Right forelimb (tissue), 1 donor: ENCODE results near the gene HOXC6.

Experiments
- DNase-seq: peaks from one replicate; pipeline ENCODE4 v3.0.0-alpha.2; 2018

The HOXC6 gene

GRCh38 chr12:54044425-54045103 lies 16.3 kb downstream of the HOXC6 start:
- no peak for DNase-seq

- no peak for DNase-seq
Observed at GRCh38 chr12:54045401-54045800, 17.2 kb downstream of the HOXC6 start.

- no peak for DNase-seq
Observed at GRCh38 chr12:54045868-54046521, 17.8 kb downstream of the HOXC6 start.

GRCh38 chr12:54046809-54047159 lies 18.5 kb downstream of the HOXC6 start:
- no peak for DNase-seq

- DNase-seq, result peak; percentile 42
Observed at GRCh38 chr12:54047160-54047963, 19.1 kb downstream of the HOXC6 start.

GRCh38 chr12:54047964-54048303 lies 19.7 kb downstream of the HOXC6 start:
- peak; percentile 38 for DNase-seq

- peak; percentile 46 for DNase-seq
Observed at GRCh38 chr12:54048406-54049093, 20.3 kb downstream of the HOXC6 start.

GRCh38 chr12:54049108-54049507 lies 20.9 kb downstream of the HOXC6 start:
- no peak for DNase-seq

GRCh38 chr12:54050482-54050810 lies 22.2 kb downstream of the HOXC6 start:
- no peak for DNase-seq

- peak; percentile 45 for DNase-seq
Observed at GRCh38 chr12:54051026-54051842, 23.0 kb downstream of the HOXC6 start.

- DNase-seq, result peak; percentile 38
Observed at GRCh38 chr12:54051874-54052437, 23.7 kb downstream of the HOXC6 start.

- DNase-seq, result peak; percentile 45
Observed at GRCh38 chr12:54052438-54053002, 24.3 kb downstream of the HOXC6 start.

GRCh38 chr12:54053003-54053750 lies 24.9 kb downstream of the HOXC6 start:
- DNase-seq, result peak; percentile 47

- peak; percentile 52 for DNase-seq
Observed at GRCh38 chr12:54053751-54054741, 25.8 kb downstream of the HOXC6 start, which contains the start of gene HOXC4. HOXC4 (plus strand) TSS chr12:54053835; CDS start chr12:54053923, 88 bp downstream.

- peak; percentile 42 for DNase-seq
Observed at GRCh38 chr12:54054742-54055194, 26.5 kb downstream of the HOXC6 start.

- no peak for DNase-seq
Observed at GRCh38 chr12:54055552-54055951, 27.3 kb downstream of the HOXC6 start.

GRCh38 chr12:54056110-54056509 lies 27.9 kb downstream of the HOXC6 start:
- DNase-seq, result no peak

GRCh38 chr12:54058128-54058768 lies 30.0 kb downstream of the HOXC6 start:
- DNase-seq, result peak; percentile 24

GRCh38 chr12:54059668-54060067 lies 31.4 kb downstream of the HOXC6 start:
- DNase-seq, result peak; percentile 40
